Measurements from ENCODE around the gene GINS1.

DNA sequence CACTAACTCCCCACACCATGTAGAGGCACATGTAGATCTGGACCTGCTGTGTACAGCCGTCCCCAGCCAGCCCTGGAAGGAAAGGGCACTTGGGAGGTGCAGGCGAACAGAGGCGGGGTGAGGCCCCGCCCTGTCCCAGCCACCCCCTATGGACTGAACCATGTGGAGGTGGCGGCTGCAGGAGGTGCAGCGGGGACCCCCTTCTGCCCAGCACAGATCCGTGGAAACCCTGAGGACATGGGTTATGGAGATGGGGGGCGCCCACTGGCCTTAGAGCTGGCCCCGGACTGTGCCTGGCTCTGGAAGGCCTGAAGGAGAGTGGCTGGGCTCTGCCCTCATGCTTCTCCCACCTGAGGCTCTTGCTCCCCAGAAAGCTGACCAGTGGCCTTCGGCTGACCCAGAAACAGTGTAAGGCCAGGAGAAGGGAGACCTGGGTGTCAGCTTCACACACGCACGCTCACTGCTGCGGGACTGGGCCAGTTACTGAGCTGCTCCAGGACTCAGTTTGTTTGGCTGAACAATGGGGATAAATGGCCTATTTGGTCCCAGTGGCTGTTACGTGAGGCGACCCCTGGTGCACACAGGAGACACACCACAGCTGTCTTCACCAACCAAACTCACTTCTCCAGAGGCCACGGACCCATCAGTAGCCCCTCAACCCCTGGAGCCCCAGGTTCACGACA lies 87.2 kb downstream of the GINS1 start:
- TF ChIP-seq, protein P1, sequence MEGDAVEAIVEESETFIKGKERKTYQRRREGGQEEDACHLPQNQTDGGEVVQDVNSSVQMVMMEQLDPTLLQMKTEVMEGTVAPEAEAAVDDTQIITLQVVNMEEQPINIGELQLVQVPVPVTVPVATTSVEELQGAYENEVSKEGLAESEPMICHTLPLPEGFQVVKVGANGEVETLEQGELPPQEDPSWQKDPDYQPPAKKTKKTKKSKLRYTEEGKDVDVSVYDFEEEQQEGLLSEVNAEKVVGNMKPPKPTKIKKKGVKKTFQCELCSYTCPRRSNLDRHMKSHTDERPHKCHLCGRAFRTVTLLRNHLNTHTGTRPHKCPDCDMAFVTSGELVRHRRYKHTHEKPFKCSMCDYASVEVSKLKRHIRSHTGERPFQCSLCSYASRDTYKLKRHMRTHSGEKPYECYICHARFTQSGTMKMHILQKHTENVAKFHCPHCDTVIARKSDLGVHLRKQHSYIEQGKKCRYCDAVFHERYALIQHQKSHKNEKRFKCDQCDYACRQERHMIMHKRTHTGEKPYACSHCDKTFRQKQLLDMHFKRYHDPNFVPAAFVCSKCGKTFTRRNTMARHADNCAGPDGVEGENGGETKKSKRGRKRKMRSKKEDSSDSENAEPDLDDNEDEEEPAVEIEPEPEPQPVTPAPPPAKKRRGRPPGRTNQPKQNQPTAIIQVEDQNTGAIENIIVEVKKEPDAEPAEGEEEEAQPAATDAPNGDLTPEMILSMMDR (IDR thresholded peaks at IDR 0.05; ENCODE audit: low read depth, low read length, missing input control) = no peak
- TF ChIP-seq RAD21 (IDR thresholded peaks at IDR 0.05) (no peak), TAF1 (conservative IDR thresholded peaks at IDR 0.05) (no peak), YY1 (IDR thresholded peaks at IDR 0.05) (no peak), RXRA (IDR thresholded peaks at IDR 0.05) (no peak), SP1 (IDR thresholded peaks at IDR 0.05) (no peak), EGR1 (IDR thresholded peaks at IDR 0.05; ENCODE audit: low read depth in 2 of 2) (no peak), FOXA1 (IDR thresholded peaks at IDR 0.05) (no peak), GABPA (IDR thresholded peaks at IDR 0.05 in 1 of 2, conservative IDR thresholded peaks at IDR 0.05 in 1 of 2) (no peak)
- TF ChIP-seq, protein P2, sequence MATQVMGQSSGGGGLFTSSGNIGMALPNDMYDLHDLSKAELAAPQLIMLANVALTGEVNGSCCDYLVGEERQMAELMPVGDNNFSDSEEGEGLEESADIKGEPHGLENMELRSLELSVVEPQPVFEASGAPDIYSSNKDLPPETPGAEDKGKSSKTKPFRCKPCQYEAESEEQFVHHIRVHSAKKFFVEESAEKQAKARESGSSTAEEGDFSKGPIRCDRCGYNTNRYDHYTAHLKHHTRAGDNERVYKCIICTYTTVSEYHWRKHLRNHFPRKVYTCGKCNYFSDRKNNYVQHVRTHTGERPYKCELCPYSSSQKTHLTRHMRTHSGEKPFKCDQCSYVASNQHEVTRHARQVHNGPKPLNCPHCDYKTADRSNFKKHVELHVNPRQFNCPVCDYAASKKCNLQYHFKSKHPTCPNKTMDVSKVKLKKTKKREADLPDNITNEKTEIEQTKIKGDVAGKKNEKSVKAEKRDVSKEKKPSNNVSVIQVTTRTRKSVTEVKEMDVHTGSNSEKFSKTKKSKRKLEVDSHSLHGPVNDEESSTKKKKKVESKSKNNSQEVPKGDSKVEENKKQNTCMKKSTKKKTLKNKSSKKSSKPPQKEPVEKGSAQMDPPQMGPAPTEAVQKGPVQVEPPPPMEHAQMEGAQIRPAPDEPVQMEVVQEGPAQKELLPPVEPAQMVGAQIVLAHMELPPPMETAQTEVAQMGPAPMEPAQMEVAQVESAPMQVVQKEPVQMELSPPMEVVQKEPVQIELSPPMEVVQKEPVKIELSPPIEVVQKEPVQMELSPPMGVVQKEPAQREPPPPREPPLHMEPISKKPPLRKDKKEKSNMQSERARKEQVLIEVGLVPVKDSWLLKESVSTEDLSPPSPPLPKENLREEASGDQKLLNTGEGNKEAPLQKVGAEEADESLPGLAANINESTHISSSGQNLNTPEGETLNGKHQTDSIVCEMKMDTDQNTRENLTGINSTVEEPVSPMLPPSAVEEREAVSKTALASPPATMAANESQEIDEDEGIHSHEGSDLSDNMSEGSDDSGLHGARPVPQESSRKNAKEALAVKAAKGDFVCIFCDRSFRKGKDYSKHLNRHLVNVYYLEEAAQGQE (IDR thresholded peaks at IDR 0.05) = no peak
- TF ChIP-seq, protein P3, sequence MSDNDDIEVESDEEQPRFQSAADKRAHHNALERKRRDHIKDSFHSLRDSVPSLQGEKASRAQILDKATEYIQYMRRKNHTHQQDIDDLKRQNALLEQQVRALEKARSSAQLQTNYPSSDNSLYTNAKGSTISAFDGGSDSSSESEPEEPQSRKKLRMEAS (IDR thresholded peaks at IDR 0.05) = no peak
- TF ChIP-seq, protein P4, sequence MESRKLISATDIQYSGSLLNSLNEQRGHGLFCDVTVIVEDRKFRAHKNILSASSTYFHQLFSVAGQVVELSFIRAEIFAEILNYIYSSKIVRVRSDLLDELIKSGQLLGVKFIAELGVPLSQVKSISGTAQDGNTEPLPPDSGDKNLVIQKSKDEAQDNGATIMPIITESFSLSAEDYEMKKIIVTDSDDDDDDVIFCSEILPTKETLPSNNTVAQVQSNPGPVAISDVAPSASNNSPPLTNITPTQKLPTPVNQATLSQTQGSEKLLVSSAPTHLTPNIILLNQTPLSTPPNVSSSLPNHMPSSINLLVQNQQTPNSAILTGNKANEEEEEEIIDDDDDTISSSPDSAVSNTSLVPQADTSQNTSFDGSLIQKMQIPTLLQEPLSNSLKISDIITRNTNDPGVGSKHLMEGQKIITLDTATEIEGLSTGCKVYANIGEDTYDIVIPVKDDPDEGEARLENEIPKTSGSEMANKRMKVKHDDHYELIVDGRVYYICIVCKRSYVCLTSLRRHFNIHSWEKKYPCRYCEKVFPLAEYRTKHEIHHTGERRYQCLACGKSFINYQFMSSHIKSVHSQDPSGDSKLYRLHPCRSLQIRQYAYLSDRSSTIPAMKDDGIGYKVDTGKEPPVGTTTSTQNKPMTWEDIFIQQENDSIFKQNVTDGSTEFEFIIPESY (IDR thresholded peaks at IDR 0.05) = no peak
- TF ChIP-seq, protein P5, sequence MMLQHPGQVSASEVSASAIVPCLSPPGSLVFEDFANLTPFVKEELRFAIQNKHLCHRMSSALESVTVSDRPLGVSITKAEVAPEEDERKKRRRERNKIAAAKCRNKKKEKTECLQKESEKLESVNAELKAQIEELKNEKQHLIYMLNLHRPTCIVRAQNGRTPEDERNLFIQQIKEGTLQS (IDR thresholded peaks at IDR 0.05) = no peak
